Activated naive CD4-positive, alpha-beta T cell treated with anti-CD3 and anti-CD28 coated beads, Interleukin-2, amount 50 U/mL, for 24 hours (primary cell): Measurements from ENCODE around the gene EIF4E3.

Experiments used
- H3K27ac Mint-ChIP-seq: one replicate; pipeline ENCODE4 v1.8.0; 2021; ENCODE audit warnings: mild to moderate bottlenecking, mixed read lengths
- H3K27me3 Mint-ChIP-seq: one replicate; pipeline ENCODE4 v1.8.0; 2021; ENCODE audit warnings: mixed read lengths
- H3K36me3 Mint-ChIP-seq: one replicate; pipeline ENCODE4 v1.8.0; 2021; ENCODE audit warnings: mixed read lengths
- H3K4me1 Mint-ChIP-seq: one replicate; pipeline ENCODE4 v1.8.0; 2021; ENCODE audit warnings: mixed read lengths
- H3K4me3 Mint-ChIP-seq: one replicate; pipeline ENCODE4 v1.8.0; 2021; ENCODE audit warnings: mild to moderate bottlenecking, mixed read lengths
- H3K9me3 Mint-ChIP-seq: one replicate; pipeline ENCODE4 v1.8.0; 2021; ENCODE audit warnings: mixed read lengths

Gene EIF4E3

DNA sequence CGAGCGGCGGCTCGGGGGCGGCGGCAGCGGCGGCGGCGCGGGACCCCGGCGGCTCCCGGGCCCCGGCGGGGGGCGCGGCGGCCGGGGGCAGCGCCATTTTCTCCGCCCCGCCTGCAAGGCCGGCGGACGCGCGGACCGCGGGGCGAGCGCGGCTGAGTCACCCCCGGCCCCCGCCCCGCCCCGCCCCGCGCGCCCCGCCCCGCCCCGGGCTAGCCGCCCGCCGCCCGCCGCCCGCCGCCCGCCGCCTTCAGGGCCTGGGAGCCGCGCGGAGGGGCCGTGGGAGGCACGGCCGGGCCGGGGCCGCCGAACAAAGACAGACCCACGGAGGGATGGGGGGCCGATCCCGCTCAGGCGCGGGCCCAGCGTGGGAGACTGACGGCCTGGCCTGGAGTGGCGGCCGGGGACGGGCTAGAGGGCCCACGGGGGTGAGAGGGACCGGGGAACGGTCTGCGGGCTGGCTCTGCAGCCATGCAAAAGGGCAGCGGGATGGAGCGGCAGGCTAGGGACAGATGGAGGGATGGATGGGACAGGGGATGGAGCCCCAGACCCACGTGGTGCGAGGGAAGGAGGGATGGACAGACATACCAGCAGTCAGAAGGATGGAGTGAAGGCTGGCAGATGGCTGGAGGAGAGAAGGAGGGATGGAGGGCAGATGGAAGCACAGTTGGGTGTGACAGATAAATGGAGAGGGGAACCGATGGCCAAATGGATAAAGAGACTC lies at the start of gene EIF4E3:
TSS of gene EIF4E3 (minus strand) at position 132 of the 721 bp plus-strand sequence. CDS start at position 97, 35 bp downstream.
- H3K4me3 Mint-ChIP-seq, result peak within 1 kb of the TSS; percentile 92
- no peaks in the 10 kb centered on the region for H3K27me3 Mint-ChIP-seq
- H3K27ac Mint-ChIP-seq, result peak within 1 kb of the TSS; percentile 98
- H3K4me1 Mint-ChIP-seq, result peaks cover 77% of the 10 kb centered on the region
- H3K9me3 Mint-ChIP-seq, result no peaks in the 10 kb centered on the region
- peaks cover 3% of the 10 kb centered on the region for H3K36me3 Mint-ChIP-seq

- Mint-ChIP-seq H3K36me3 (no peaks in the 10 kb centered on the region), H3K9me3 (no peaks in the 10 kb centered on the region), H3K27ac (no peak overlapping the region), H3K4me3 (no peak overlapping the region), H3K27me3 (no peaks in the 10 kb centered on the region), H3K4me1 (no peaks in the 10 kb centered on the region)
Measured at GRCh38 chr3:71771884-71772283, 46.7 kb upstream of the EIF4E3 start.

DNA sequence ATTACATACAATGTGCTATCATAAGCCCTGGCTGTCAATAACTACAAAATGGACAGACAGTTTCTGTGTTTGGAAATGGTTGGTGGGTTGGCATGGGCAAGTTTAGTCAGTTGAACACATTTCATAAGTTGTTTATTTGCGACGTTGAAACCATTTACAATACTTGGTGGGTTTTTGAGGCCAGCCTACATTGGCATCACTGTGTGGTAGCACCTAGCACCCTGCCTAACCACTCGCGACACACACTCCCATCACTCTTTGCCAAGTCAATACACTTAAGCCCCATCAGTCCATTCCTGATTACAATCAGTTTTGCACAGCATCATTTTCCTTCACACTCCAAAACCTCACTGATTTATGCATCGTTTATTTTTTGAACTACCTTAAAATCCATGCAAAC lies 45.9 kb upstream of the EIF4E3 start:
- H3K4me3 Mint-ChIP-seq, result no peak overlapping the region
- no peaks in the 10 kb centered on the region for H3K9me3 Mint-ChIP-seq
- no peaks in the 10 kb centered on the region for H3K4me1 Mint-ChIP-seq
- no peak overlapping the region for H3K27ac Mint-ChIP-seq
- no peaks in the 10 kb centered on the region for H3K36me3 Mint-ChIP-seq
- peaks cover 2% of the 10 kb centered on the region for H3K27me3 Mint-ChIP-seq

- Mint-ChIP-seq H3K27ac (no peak overlapping the region), H3K27me3 (peaks cover 6% of the 10 kb centered on the region), H3K9me3 (no peaks in the 10 kb centered on the region), H3K4me3 (no peak overlapping the region), H3K4me1 (no peaks in the 10 kb centered on the region), H3K36me3 (no peaks in the 10 kb centered on the region)
Measured at GRCh38 chr3:71763426-71763825, 38.2 kb upstream of the EIF4E3 start.

- H3K27ac Mint-ChIP-seq, result no peak overlapping the region
- H3K4me3 Mint-ChIP-seq, result no peak overlapping the region
- H3K27me3 Mint-ChIP-seq, result peaks cover 15% of the 10 kb centered on the region
- H3K4me1 Mint-ChIP-seq, result peaks cover 5% of the 10 kb centered on the region
- no peaks in the 10 kb centered on the region for H3K9me3 Mint-ChIP-seq
- peaks cover 2% of the 10 kb centered on the region for H3K36me3 Mint-ChIP-seq
Measured at GRCh38 chr3:71760140-71760539, 34.9 kb upstream of the EIF4E3 start.

GRCh38 chr3:71759401-71759800 lies 34.2 kb upstream of the EIF4E3 start:
- peaks cover 3% of the 10 kb centered on the region for H3K36me3 Mint-ChIP-seq
- no peak overlapping the region for H3K4me3 Mint-ChIP-seq
- peaks cover 18% of the 10 kb centered on the region for H3K27me3 Mint-ChIP-seq
- no peak overlapping the region for H3K27ac Mint-ChIP-seq
- peaks cover 7% of the 10 kb centered on the region for H3K4me1 Mint-ChIP-seq
- H3K9me3 Mint-ChIP-seq, result no peaks in the 10 kb centered on the region

DNA sequence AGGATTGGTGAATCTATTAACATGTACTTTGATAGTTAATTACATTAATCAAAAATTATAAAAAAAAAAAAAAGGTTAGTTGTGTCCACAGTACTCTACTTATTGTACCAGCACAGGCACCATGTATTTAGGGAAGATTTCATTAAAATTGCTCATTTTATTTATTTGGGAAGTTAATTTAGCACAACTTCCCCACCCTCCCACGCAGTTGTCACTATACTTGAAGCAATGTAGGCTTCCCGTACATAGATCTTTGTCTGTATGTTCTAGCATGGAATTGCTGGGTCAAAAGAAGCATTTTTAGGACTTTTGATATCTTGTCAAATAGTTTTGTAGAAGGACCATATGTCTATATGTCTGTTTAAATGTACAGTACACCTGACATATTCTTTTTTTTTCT lies 32.9 kb upstream of the EIF4E3 start:
- no peak overlapping the region for H3K27ac Mint-ChIP-seq
- H3K4me1 Mint-ChIP-seq, result peaks cover 7% of the 10 kb centered on the region
- H3K9me3 Mint-ChIP-seq, result no peaks in the 10 kb centered on the region
- H3K36me3 Mint-ChIP-seq, result peaks cover 3% of the 10 kb centered on the region
- H3K27me3 Mint-ChIP-seq, result peaks cover 18% of the 10 kb centered on the region
- no peak overlapping the region for H3K4me3 Mint-ChIP-seq

DNA sequence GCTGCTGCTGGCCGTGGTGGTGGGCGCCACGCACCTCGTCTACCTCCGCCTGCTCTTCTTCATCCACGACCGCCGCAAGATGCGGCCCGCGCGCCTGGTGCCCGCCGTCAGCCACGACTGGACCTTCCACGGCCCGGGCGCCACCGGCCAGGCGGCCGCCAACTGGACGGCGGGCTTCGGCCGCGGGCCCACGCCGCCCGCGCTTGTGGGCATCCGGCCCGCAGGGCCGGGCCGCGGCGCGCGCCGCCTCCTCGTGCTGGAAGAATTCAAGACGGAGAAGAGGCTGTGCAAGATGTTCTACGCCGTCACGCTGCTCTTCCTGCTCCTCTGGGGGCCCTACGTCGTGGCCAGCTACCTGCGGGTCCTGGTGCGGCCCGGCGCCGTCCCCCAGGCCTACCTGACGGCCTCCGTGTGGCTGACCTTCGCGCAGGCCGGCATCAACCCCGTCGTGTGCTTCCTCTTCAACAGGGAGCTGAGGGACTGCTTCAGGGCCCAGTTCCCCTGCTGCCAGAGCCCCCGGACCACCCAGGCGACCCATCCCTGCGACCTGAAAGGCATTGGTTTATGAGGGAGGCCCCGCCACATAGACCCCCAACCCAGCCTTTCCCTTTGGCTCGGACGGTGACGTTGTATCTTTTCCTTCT lies 29.5 kb upstream of the EIF4E3 start:
- no peak overlapping the region for H3K27ac Mint-ChIP-seq
- H3K9me3 Mint-ChIP-seq, result no peaks in the 10 kb centered on the region
- H3K4me3 Mint-ChIP-seq, result peak overlapping the region; percentile 80
- H3K27me3 Mint-ChIP-seq, result peaks cover 37% of the 10 kb centered on the region
- peaks cover 7% of the 10 kb centered on the region for H3K4me1 Mint-ChIP-seq
- peaks cover 5% of the 10 kb centered on the region for H3K36me3 Mint-ChIP-seq

- peak within 1 kb of the TSS; percentile 69 for H3K4me3 Mint-ChIP-seq
- H3K36me3 Mint-ChIP-seq, result peaks cover 5% of the 10 kb centered on the region
- peaks cover 7% of the 10 kb centered on the region for H3K4me1 Mint-ChIP-seq
- peaks cover 36% of the 10 kb centered on the region for H3K27me3 Mint-ChIP-seq
- no peak within 1 kb of the TSS for H3K27ac Mint-ChIP-seq
- no peaks in the 10 kb centered on the region for H3K9me3 Mint-ChIP-seq
Measured at GRCh38 chr3:71753701-71754609, 28.8 kb upstream of the EIF4E3 start, which contains the start of gene GPR27. GPR27 (plus strand) TSS chr3:71753855; CDS start chr3:71754050, 195 bp downstream.

GRCh38 chr3:71752831-71753700 lies 27.9 kb upstream of the EIF4E3 start:
- H3K4me1 Mint-ChIP-seq, result peaks cover 7% of the 10 kb centered on the region
- no peak overlapping the region for H3K27ac Mint-ChIP-seq
- peaks cover 5% of the 10 kb centered on the region for H3K36me3 Mint-ChIP-seq
- H3K4me3 Mint-ChIP-seq, result peak overlapping the region; percentile 69
- peaks cover 38% of the 10 kb centered on the region for H3K27me3 Mint-ChIP-seq
- no peaks in the 10 kb centered on the region for H3K9me3 Mint-ChIP-seq

- Mint-ChIP-seq H3K4me3 (no peak overlapping the region), H3K9me3 (no peaks in the 10 kb centered on the region), H3K27me3 (peaks cover 34% of the 10 kb centered on the region), H3K27ac (no peak overlapping the region), H3K36me3 (peaks cover 5% of the 10 kb centered on the region), H3K4me1 (peaks cover 7% of the 10 kb centered on the region)
Measured at GRCh38 chr3:71751602-71752001, 26.4 kb upstream of the EIF4E3 start.

DNA sequence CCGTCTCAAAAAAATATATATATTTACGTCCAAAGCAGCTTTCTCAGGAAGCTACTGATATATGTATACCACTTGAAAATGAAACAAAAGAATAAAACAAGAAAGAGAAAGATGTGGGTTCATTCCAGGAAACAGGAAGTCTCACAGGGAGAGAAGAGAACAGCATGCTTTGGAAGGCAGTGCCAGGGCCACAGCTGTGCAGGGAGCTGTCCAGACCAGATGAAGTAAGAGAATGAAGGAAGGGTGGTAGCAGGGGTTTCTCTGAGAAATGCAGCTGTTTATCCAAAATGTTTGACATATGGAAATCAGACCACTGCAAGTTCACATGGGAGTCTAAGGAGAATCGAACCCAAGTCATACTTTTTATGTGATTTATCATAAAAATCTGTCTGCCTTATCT lies 19.5 kb upstream of the EIF4E3 start:
- peaks cover 4% of the 10 kb centered on the region for H3K27me3 Mint-ChIP-seq
- H3K4me3 Mint-ChIP-seq, result no peak overlapping the region
- no peaks in the 10 kb centered on the region for H3K4me1 Mint-ChIP-seq
- peaks cover 15% of the 10 kb centered on the region for H3K36me3 Mint-ChIP-seq
- H3K27ac Mint-ChIP-seq, result no peak overlapping the region
- H3K9me3 Mint-ChIP-seq, result peaks cover 21% of the 10 kb centered on the region

- peaks cover 21% of the 10 kb centered on the region for H3K9me3 Mint-ChIP-seq
- H3K4me1 Mint-ChIP-seq, result no peaks in the 10 kb centered on the region
- H3K36me3 Mint-ChIP-seq, result peaks cover 17% of the 10 kb centered on the region
- no peak overlapping the region for H3K4me3 Mint-ChIP-seq
- peaks cover 5% of the 10 kb centered on the region for H3K27me3 Mint-ChIP-seq
- H3K27ac Mint-ChIP-seq, result no peak overlapping the region
Measured at GRCh38 chr3:71742621-71743020, 17.4 kb upstream of the EIF4E3 start.

GRCh38 chr3:71734881-71735280 lies 9.7 kb upstream of the EIF4E3 start:
- Mint-ChIP-seq H3K9me3 (peaks cover 8% of the 10 kb centered on the region), H3K4me1 (peaks cover 11% of the 10 kb centered on the region), H3K36me3 (peaks cover 5% of the 10 kb centered on the region), H3K4me3 (no peak overlapping the region), H3K27me3 (peaks cover 6% of the 10 kb centered on the region), H3K27ac (no peak overlapping the region)

DNA sequence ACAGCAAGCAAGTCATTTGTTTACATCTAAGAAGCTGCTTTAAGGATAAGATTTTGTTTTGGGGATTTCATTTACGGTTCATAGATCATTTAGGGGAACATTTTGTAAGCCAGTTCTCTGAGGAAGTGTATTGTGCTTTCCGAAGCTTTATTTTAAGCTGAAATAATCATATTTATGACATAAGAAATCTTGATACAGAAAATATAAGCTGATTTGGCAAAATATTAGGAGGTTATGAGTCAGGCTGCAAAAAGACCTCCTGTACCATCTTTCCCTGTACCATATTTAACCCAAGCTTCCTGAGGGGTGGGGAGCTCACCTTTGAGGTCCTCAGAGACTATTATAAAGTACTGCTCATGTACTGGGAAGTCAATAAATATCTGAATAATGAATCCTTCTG lies 8.1 kb upstream of the EIF4E3 start:
- Mint-ChIP-seq H3K27me3 (peaks cover 6% of the 10 kb centered on the region), H3K27ac (no peak overlapping the region), H3K4me1 (peaks cover 27% of the 10 kb centered on the region), H3K36me3 (peaks cover 5% of the 10 kb centered on the region), H3K4me3 (no peak overlapping the region), H3K9me3 (peaks cover 8% of the 10 kb centered on the region)
